Fibroblast of mammary gland (primary cell): ENCODE data around the gene MICAL2.

ENCODE experiments used
- DNase-seq: peaks from one replicate; pipeline ENCODE4 v3.0.0-alpha.2; 2010; ENCODE audit warnings: low read depth
- H3K4me3 ChIP-seq: 2 replicates; pipeline ENCODE4 v1.5.1; 2011; ENCODE audit warnings: low read depth, mild to moderate bottlenecking, low read length, moderate library complexity; ENCODE audit not compliant: control insufficient read depth
- TF ChIP-seq, protein P1 (sequence below): conservative IDR thresholded peaks from 2 replicates; pipeline ENCODE4 v1.5.1; 2011; ENCODE audit warnings: low read depth, low read length, inconsistent platforms; ENCODE audit not compliant: control insufficient read depth, insufficient read depth

The MICAL2 gene

DNA sequence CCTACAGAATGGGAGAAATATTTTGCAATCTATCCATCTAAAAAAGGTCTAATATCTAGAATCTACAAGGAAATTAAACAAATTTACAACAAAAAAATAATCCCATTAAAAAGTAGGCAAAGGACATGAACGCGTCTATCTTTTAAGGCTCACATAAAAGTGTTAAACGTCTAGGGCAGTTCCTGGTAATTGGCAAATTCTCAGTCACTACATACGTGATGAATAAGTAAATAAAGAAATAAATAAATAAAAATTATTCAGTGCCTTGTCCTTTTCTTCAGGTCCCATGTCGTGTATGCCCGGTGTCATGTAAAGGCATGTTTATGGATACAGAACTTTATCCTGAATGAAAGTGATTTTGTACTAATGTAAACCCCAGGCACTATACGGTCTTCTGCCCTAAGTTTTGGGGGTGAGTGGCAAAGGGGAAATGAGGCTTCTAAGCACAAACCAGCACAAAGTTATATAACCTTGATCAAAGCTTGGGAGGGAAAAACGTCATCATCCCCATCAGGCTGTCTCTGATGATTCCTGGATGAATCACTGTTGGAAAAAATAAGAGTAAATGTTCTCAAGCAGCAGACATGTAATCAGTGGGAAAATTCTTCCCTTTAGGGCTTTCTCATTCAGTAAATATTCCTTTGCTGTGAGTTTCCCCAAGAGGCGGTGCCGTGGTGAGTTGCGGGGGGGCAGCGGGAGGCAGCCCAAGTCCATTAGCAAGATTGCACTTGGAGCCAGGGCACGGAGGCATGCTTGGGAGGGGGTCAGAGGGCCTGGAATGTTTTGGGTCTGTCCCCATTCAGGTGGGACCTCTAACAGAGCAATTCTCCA lies 30.4 kb upstream of the MICAL2 start:
- DNase-seq, result peak; percentile 99
- TF ChIP-seq, protein P1, sequence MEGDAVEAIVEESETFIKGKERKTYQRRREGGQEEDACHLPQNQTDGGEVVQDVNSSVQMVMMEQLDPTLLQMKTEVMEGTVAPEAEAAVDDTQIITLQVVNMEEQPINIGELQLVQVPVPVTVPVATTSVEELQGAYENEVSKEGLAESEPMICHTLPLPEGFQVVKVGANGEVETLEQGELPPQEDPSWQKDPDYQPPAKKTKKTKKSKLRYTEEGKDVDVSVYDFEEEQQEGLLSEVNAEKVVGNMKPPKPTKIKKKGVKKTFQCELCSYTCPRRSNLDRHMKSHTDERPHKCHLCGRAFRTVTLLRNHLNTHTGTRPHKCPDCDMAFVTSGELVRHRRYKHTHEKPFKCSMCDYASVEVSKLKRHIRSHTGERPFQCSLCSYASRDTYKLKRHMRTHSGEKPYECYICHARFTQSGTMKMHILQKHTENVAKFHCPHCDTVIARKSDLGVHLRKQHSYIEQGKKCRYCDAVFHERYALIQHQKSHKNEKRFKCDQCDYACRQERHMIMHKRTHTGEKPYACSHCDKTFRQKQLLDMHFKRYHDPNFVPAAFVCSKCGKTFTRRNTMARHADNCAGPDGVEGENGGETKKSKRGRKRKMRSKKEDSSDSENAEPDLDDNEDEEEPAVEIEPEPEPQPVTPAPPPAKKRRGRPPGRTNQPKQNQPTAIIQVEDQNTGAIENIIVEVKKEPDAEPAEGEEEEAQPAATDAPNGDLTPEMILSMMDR, result no peak
- no peak overlapping the region for H3K4me3 ChIP-seq

DNA sequence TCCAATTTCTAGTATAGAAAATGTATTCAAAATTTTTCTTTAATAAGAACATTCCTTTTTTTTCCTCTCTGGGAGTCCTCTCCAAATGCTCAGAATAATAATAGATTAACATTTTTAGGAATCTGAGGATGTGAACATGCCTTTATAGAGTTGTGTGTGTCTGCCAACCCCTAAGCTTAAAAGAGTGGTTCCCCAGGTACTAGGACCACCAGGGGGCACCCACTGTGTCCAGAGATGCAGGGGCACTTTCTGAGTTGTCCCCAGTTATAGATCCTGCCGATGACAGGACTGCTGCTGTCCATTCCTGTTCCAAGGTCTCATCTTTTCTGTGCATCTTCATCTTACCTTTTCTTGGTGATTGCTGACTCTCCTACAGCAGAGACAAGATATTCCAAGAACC lies 27.0 kb upstream of the MICAL2 start:
- TF ChIP-seq, protein P1, result peak; percentile 12
- no peak overlapping the region for H3K4me3 ChIP-seq
- DNase-seq, result no peak

DNA sequence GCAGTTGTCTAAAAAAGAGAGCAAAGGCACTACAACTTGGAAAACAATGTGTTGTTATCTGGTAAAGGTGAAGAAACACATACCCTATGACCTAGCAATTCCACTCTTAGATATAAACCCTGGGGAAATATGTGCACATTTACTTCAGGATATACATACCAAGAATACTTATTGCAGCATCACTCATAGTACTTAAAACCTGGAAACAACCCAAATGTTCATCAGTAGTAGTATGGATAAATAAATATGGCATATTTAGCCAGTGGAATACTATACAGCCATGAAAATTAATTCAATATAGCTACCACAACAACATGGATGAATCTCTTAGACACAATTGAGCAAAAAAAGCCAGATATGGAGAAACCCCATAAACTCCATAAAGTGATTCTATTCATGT lies 26.1 kb upstream of the MICAL2 start:
- DNase-seq, result no peak
- no peak overlapping the region for H3K4me3 ChIP-seq
- TF ChIP-seq, protein P1, result no peak

DNA sequence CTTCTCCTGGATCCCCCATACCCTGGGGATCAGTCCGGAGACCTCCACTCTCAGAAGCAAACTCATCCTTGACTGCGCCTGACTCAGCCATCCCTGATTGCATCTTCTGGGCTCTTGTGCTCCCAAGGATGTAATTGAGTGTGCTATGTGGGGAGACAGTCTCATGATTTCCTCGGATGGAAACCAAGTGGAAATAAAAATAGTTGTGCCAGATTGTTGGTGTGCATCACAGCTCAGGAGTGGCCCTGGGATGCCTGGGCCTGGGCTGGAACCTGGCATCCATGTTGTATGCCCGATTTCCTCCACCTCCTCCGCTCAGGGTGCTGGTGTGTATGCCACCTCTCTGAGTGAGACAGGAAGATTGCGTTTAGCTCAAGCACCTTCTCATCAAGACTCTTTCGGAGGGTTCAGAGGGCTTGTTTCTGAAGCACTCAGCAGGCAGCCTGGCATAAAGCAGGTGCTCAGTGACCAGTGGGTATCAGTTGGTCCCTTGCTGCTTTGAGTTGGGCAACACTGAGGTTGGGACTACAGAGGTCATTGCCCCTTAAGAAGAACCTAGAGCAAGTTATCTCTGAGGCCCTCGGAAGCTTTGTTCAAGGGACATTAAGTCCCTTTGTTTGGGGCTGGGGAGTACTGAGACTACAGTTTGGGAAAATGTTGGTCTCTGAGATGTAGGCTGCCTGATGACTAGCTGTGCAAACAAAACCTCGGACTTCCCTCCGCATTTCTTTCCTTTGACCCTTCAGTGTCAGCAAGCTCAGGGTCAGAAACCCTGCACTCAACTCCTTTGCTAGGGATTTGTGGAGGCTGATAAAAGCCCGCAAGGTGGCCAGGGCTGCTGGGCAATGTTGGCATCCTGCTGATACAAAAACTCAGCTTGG lies 24.8 kb upstream of the MICAL2 start:
- TF ChIP-seq, protein P1, result no peak
- H3K4me3 ChIP-seq, result no peak overlapping the region
- peak; percentile 52 for DNase-seq

DNA sequence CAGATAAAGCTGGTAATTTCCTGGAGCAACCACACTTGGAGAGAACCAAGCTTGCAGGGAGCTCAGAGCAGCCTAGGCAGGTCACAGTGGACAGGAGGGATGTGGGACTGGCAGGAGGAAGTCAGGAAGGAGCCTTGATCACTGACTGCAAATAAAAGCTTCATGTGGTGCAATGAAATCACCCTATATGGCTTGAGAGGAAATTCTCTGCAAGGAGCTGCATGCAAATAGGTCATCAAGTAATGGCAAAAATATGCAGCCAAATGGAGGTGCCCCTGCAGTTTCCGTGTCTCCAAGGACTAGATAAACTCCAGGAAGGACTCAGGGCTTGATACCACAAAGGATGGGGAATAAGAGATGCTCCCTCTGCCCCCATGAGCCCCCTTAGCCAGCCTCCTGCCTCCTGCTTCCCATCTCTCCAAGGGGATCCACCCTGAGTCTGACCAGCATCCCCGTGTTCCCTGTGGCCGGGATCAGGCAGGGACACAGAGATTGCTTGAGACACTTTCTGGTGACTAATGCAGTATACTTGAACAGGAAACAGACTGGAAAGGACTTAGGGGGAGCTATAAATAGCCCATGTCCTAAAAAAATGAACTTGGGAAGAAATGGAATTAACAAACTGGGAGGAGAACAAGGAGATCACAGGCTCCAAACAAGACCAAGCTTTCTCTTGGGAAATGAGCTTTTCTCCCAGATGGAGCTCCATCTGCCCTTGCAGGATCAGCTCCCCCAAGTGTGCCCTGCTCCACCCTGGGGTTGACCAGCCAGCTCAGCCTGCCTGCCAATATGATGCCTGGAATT lies 23.9 kb upstream of the MICAL2 start:
- DNase-seq, result peak; percentile 98
- TF ChIP-seq, protein P1, result no peak
- H3K4me3 ChIP-seq, result peak overlapping the region; percentile 19

DNA sequence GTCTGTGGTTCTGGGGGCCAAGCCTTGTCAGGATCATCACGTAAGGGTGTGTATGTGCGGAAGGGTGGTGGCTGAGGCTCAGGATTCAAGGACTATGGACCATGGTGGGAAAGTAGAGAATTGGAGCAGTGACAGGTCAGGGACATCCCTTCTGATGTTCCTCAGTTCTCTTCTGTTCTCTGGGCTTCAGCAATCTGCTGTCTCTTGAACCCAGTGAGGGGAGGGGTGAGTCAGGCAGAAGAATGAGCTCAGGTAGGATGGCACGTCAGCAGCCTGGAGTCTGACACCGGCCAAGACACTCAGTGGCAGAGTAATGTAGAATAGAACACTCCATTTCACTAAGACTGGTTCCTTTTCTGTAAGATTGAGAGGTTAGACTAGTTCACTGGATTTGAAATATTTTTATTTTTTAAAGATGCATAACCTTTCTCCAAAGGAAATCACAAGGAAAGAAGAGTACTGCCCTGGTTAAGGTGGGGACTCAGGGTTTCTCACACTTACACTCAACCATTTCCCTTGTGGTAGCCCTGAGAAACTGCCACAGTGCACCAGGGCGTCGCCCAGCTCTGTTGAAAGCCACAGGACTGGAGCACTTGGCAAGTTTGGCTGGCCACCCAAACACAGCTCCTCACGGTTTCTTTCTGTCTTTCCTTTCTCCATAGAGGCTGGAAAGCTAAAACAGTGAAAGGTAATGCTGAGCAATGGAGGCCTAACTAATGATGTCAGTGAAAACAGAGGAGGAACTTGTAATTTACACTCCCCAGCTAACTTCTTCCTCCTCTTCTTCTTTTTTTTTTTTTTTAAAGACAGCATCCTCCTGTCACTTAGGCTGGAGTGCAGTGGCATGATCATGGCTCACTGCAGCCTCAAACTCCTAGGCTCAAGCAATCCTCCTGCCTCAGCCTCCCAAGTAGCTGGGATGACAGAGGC lies 23.1 kb upstream of the MICAL2 start:
- peak overlapping the region; percentile 19 for H3K4me3 ChIP-seq
- TF ChIP-seq, protein P1, result peak; percentile 32
- peak; percentile 85 for DNase-seq
